HepG2 (cell line): Measurements from ENCODE around the gene NAT9. TPM values are rescaled to one million over a fixed set of nuclear protein-coding genes. Genes with fewer than 3 reads are reported as not detected.

Source experiments
- BCL3 ChIP-seq: sonication (generic); formaldehyde crosslinking; IDR thresholded peaks from 2 replicates; pipeline ENCODE4 v1.5.1; 2020; ENCODE audit warnings: mild to moderate bottlenecking, missing genetic modification reagents, moderate library complexity
- DR1 ChIP-seq: sonication (generic); formaldehyde crosslinking; IDR thresholded peaks from 2 replicates; pipeline ENCODE4 v1.8.0; 2021; ENCODE audit warnings: mild to moderate bottlenecking, missing genetic modification reagents, inconsistent platforms
- ELF1 ChIP-seq: sonication (generic); formaldehyde crosslinking; IDR thresholded peaks from 2 replicates; pipeline ENCODE4 v1.4.0; 2020; ENCODE audit warnings: missing genetic modification reagents
- KDM5B ChIP-seq: sonication (generic); formaldehyde crosslinking; IDR thresholded peaks from 2 replicates; pipeline ENCODE4 v1.4.0; 2020; ENCODE audit warnings: missing genetic modification reagents, mild to moderate bottlenecking, borderline replicate concordance
- LBX2 ChIP-seq: sonication (generic); formaldehyde crosslinking; IDR thresholded peaks from 2 replicates; pipeline ENCODE4 v1.5.0; 2020; ENCODE audit warnings: missing genetic modification reagents, mild to moderate bottlenecking, borderline replicate concordance
- MEIS2 ChIP-seq: sonication (generic); formaldehyde crosslinking; IDR thresholded peaks from 2 replicates; pipeline ENCODE4 v1.9.0; 2021; ENCODE audit warnings: mild to moderate bottlenecking, missing genetic modification reagents
- NFE2L1 ChIP-seq: sonication (generic); formaldehyde crosslinking; IDR thresholded peaks from 2 replicates; pipeline ENCODE4 v1.4.0; 2020; ENCODE audit warnings: missing genetic modification reagents, mild to moderate bottlenecking, borderline replicate concordance
- PITX1 ChIP-seq: sonication (generic); formaldehyde crosslinking; IDR thresholded peaks from 2 replicates; pipeline ENCODE4 v1.5.1; 2020; ENCODE audit warnings: mild to moderate bottlenecking, missing genetic modification reagents
- PLSCR1 ChIP-seq: sonication (generic); formaldehyde crosslinking; IDR thresholded peaks from 2 replicates; pipeline ENCODE4 v1.5.0; 2020; ENCODE audit warnings: missing genetic modification reagents, mild to moderate bottlenecking, borderline replicate concordance
- RFXAP ChIP-seq: sonication (generic); formaldehyde crosslinking; IDR thresholded peaks from 2 replicates; pipeline ENCODE4 v1.4.0; 2020; ENCODE audit warnings: missing genetic modification reagents, borderline replicate concordance
- RNF2 ChIP-seq: fragments of 450-650 bp; conservative IDR thresholded peaks from 2 replicates; pipeline ENCODE4 v1.6.1; 2016; ENCODE audit warnings: low read depth
- SNAPC5 ChIP-seq: sonication (generic); formaldehyde crosslinking; IDR thresholded peaks from 2 replicates; pipeline ENCODE4 v1.8.1; 2023; ENCODE audit warnings: mild to moderate bottlenecking, missing genetic modification reagents, borderline replicate concordance
- SYNCRIP ChIP-seq: fragments of 200-400 bp; formaldehyde crosslinking; IDR thresholded peaks from 2 replicates; pipeline ENCODE4 v1.6.1; 2018; ENCODE audit warnings: mild to moderate bottlenecking, low read depth, low read length; ENCODE audit not compliant: insufficient read depth
- TBP ChIP-seq: sonication (generic); formaldehyde crosslinking; IDR thresholded peaks from 2 replicates; pipeline ENCODE4 v1.5.0; 2020; ENCODE audit warnings: missing genetic modification reagents
- ZBTB3 ChIP-seq: sonication (generic); formaldehyde crosslinking; IDR thresholded peaks from 2 replicates; pipeline ENCODE4 v1.4.0; 2020; ENCODE audit warnings: low read depth, mild to moderate bottlenecking, moderate library complexity, missing genetic modification reagents, borderline replicate concordance
- ZEB1 ChIP-seq: IDR thresholded peaks from 2 replicates; pipeline ENCODE4 v1.6.1; 2012; ENCODE audit warnings: mild to moderate bottlenecking, low read depth, inconsistent platforms; ENCODE audit not compliant: insufficient replicate concordance
- ZFP91 ChIP-seq: sonication (generic); formaldehyde crosslinking; IDR thresholded peaks from 2 replicates; pipeline ENCODE4 v1.9.0; 2022; ENCODE audit warnings: missing genetic modification reagents, mild to moderate bottlenecking, borderline replicate concordance
- ZNF207 ChIP-seq: fragments of 450-650 bp; IDR thresholded peaks from 2 replicates; pipeline ENCODE4 v1.6.1; 2016; ENCODE audit warnings: antibody characterized with exemption, borderline replicate concordance
- ZNF296 ChIP-seq: sonication (generic); formaldehyde crosslinking; conservative IDR thresholded peaks from 2 replicates; pipeline ENCODE4 v1.5.0; 2020; ENCODE audit warnings: mild to moderate bottlenecking, missing genetic modification reagents
- ZNF44 ChIP-seq: sonication (generic); formaldehyde crosslinking; IDR thresholded peaks from 2 replicates; pipeline ENCODE4 v1.5.1; 2020; ENCODE audit warnings: mild to moderate bottlenecking, missing genetic modification reagents
- ZNF597 ChIP-seq: sonication (generic); formaldehyde crosslinking; IDR thresholded peaks from 2 replicates; pipeline ENCODE4 v1.5.0; 2020; ENCODE audit warnings: missing genetic modification reagents
- ZNF652 ChIP-seq: IDR thresholded peaks from 2 replicates; pipeline ENCODE4 v1.6.1; 2016; ENCODE audit warnings: low read depth, borderline replicate concordance
- polyA plus RNA-seq, 8 experiments: library from polyadenylated mRNA; depleted of rRNA in 3 of 8; stranded (reverse) in 7 of 8; unstranded in 1 of 8; fragments of >200 nt; fragmentation: Illumina TruSeq in 4 of 8; extraction: Trizol in 4 of 8; gene quantifications; 2 replicates each; pipeline versions ENCODE4 v1.2.1 to v1.2.3, GENCODE V29; 2011 to 2016; ENCODE audit warnings: low read depth in 4 of 8, missing spikeins in 1 of 8, mixed read lengths in 1 of 8; ENCODE audit not compliant: insufficient read depth in 1 of 8
- total RNA-seq, 5 experiments: library from RNA; depleted of rRNA; stranded (reverse); fragments of >200 nt; fragmentation: Illumina TruSeq; extraction: Trizol; gene quantifications; 2 replicates each; pipeline ENCODE4 v1.2.3, GENCODE V29; 2016; ENCODE audit warnings: low read depth in 1 of 5

Gene NAT9
- total and polyA plus RNA-seq, 2 of the 13 experiments (the other 11 are each of a cell fraction or from before 2014, with no cell fraction given): 39.7 to 44.2 TPM

- TF ChIP-seq ZNF296 (no peak; the same call in 1 of the 2 replicates), ZFP91 (CRISPR knock-in tag) (peak; percentile 84; the same call in 1 of the 2 replicates), KDM5B (CRISPR knock-in tag) (no peak; the same call in 1 of the 2 replicates), TBP (CRISPR knock-in tag) (no peak), PITX1 (CRISPR knock-in tag) (peak; percentile 87), ZEB1 (peak; percentile 75), ZNF44 (CRISPR knock-in tag) (no peak), ZNF597 (CRISPR knock-in tag) (no peak), DR1 (peak; percentile 70; the same call in 1 of the 2 replicates), MEIS2 (peak; percentile 90), ZNF207 (no peak), LBX2 (CRISPR knock-in tag) (no peak), BCL3 (CRISPR knock-in tag) (no peak), SNAPC5 (no peak), SYNCRIP (no peak), RFXAP (CRISPR knock-in tag) (peak; percentile 92; the same call in 1 of the 2 replicates), PLSCR1 (CRISPR knock-in tag) (no peak), RNF2 (no peak), ZNF652 (CRISPR knock-in tag) (peak; percentile 100), NFE2L1 (no peak), ZBTB3 (CRISPR knock-in tag) (peak; percentile 74; the same call in 1 of the 2 replicates), ELF1 (CRISPR knock-in tag) (peak; percentile 41; the same call in 1 of the 2 replicates)
Observed at GRCh38 chr17:74763565-74764387, 12.4 kb downstream of the NAT9 start (continued).
